PC-3 (cell line): ENCODE data around the gene KLK1. TPM values are rescaled to one million over a fixed set of nuclear protein-coding genes. Genes with fewer than 3 reads are reported as not detected.

ENCODE experiments used
- ATAC-seq: fragments of 200-7000 bp; cut with Tn5 transposase; 2 replicates; pipeline ENCODE4 v1.9.1; 2020; ENCODE audit warnings: mild to moderate bottlenecking, moderate library complexity
- BruUV-seq: library from RNA; stranded (reverse); fragments of 400-500 nt; replicated peaks from 2 replicates; lab custom pipeline; 2021; lab: Mats Ljungman, UMichigan
- CTCF ChIA-PET: fragments of 300-600 bp; sonication (Branson Sonifier 250); formaldehyde crosslinking; loops from one replicate; lab custom pipeline; 2022; ENCODE audit warnings: antibody characterized with exemption; lab: Charles Lee
- POLR2A ChIA-PET: fragments of 300-600 bp; sonication (Branson Sonifier 250); formaldehyde crosslinking; loops from one replicate; lab custom pipeline; 2022; ENCODE audit warnings: antibody characterized with exemption; ENCODE audit not compliant: unreplicated experiment; lab: Charles Lee
- DNase-seq: peaks from one replicate; pipeline ENCODE4 v3.0.0-alpha.2; 2015
- H2AFZ ChIP-seq: fragments of 300-600 bp; sonication (generic); 2 replicates; pipeline ENCODE4 v1.6.0; 2016; ENCODE audit warnings: antibody characterized with exemption, low read length
- H3F3A ChIP-seq: fragments of 300-600 bp; sonication (generic); one replicate; pipeline ENCODE4 v1.6.0; 2017; ENCODE audit warnings: antibody characterized with exemption, low read length, control low read depth, mild to moderate bottlenecking; ENCODE audit not compliant: unreplicated experiment
- H3K27ac ChIP-seq: fragments of 300-600 bp; sonication (generic); 2 replicates; pipeline ENCODE4 v1.5.1; 2016; ENCODE audit warnings: mild to moderate bottlenecking, low read length
- H3K27me3 ChIP-seq: fragments of 300-600 bp; sonication (generic); 2 replicates; pipeline ENCODE4 v1.6.1; 2016; ENCODE audit warnings: low read length, mixed read lengths
- H3K36me3 ChIP-seq: fragments of 300-600 bp; sonication (generic); 2 replicates; pipeline ENCODE4 v1.6.1; 2016; ENCODE audit warnings: low read depth, mixed run types, low read length, mixed read lengths
- H3K4me1 ChIP-seq: fragments of 300-600 bp; sonication (generic); 2 replicates; pipeline ENCODE4 v1.5.1; 2016; ENCODE audit warnings: low read length; ENCODE audit not compliant: insufficient read depth
- H3K4me2 ChIP-seq: fragments of 300-600 bp; sonication (generic); 2 replicates; pipeline ENCODE4 v1.6.0; 2016; ENCODE audit warnings: low read length
- H3K4me3 ChIP-seq: fragments of 300-600 bp; sonication (generic); 2 replicates; pipeline ENCODE4 v1.5.1; 2016; ENCODE audit warnings: mild to moderate bottlenecking, low read length, mixed read lengths
- H3K79me2 ChIP-seq: fragments of 300-600 bp; sonication (generic); 2 replicates; pipeline ENCODE4 v1.6.1; 2017; ENCODE audit warnings: low read length, mixed read lengths
- H3K9ac ChIP-seq: fragments of 300-600 bp; sonication (generic); 2 replicates; pipeline ENCODE4 v1.6.0; 2016; ENCODE audit warnings: mild to moderate bottlenecking, low read length
- H3K9me2 ChIP-seq: fragments of 300-600 bp; sonication (generic); replicated peaks from 2 replicates; pipeline ENCODE4 v1.6.1; 2016; ENCODE audit warnings: mixed run types, low read length, mixed read lengths
- H3K9me3 ChIP-seq: fragments of 300-600 bp; sonication (generic); 2 replicates; pipeline ENCODE4 v1.6.1; 2016; ENCODE audit warnings: low read length, mixed read lengths
- H4K20me1 ChIP-seq: fragments of 300-600 bp; sonication (generic); 2 replicates; pipeline ENCODE4 v1.6.1; 2016; ENCODE audit warnings: low read length, mixed read lengths
- EZH2 ChIP-seq: fragments of 300-600 bp; sonication (generic); IDR thresholded peaks from one replicate; pipeline ENCODE4 v1.6.1; 2017; ENCODE audit warnings: antibody characterized with exemption, mild to moderate bottlenecking, low read length; ENCODE audit not compliant: unreplicated experiment
- EZH2phosphoT487 ChIP-seq: fragments of 300-600 bp; sonication (generic); IDR thresholded peaks from 2 replicates; pipeline ENCODE4 v1.6.1; 2018; ENCODE audit warnings: mild to moderate bottlenecking, antibody characterized with exemption, low read length, borderline replicate concordance
- intact Hi-C: fragments of 100-400 bp; cut with micrococcal nuclease; formaldehyde crosslinking; loops from 2 replicates; pipeline ENCODE4 v1.9.0; 2023
- total RNA-seq: library from RNA; depleted of rRNA; stranded (reverse); fragments of >200 nt; gene quantifications from 2 replicates; pipeline ENCODE4 v1.2.3, GENCODE V29; 2014
- TF ChIP-seq, protein P1 (sequence below): fragments of 300-600 bp; sonication (generic); conservative IDR thresholded peaks from 2 replicates; pipeline ENCODE4 v1.5.1; 2017; ENCODE audit warnings: antibody characterized with exemption, low read depth, mild to moderate bottlenecking, low read length

KLK1 gene
- total RNA-seq, 1 experiment from 2014 or later = not detected

DNA sequence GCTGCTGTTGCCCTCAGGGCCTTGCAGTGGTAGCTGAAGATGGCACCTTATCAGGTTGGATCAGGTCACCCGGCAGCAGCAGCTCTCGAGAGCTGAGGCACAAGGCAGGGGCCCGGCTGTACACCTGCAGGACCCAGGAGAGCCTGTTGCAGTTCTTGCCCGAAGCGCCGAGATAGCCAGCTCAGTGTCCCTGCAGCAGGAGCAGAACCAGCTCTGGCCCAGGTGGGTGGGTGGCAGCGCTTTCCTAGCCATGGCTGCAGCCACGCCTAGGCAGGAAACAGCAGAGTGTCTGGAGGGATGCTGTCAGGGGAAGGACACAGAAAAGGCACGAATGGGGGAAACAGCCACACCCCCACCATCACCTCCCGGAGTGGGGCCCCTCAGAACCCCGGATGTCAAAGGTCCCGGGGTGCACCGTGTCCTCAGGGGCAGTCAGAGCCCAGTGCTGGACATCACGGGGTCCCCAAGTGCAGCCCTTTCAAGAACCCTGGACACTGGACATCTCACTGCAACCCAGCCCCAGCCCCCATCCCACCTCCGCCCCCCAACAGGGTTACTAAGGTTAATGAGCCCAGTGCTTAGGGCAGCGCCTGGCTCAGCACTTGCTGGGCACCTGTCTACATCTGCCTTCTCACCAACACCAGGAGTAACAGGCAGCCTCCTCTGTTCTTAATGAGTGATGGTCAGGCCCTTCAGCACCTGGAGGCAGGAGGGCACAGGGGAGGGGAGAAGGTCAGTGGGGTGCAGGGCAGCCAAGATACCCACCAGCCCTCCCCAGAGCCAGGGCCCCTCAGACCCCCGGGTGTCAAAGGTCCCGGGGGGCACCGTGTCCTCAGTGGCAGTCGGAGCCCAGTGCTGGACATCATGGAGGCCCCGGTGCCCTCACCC, 24.7 kb downstream of the KLK1 start:
- POLR2A ChIA-PET = no interaction called here
- peaks cover 13% of the 10 kb centered on the region for H3K4me1 ChIP-seq
- H3K36me3 ChIP-seq = peaks cover 67% of the 10 kb centered on the region
- peaks cover 7% of the 10 kb centered on the region for H3F3A ChIP-seq
- no peaks in the 10 kb centered on the region for H3K27me3 ChIP-seq
- no peaks in the 10 kb centered on the region for H3K9me2 ChIP-seq
- intact Hi-C loops = no loop called here
- TF ChIP-seq, protein P1, sequence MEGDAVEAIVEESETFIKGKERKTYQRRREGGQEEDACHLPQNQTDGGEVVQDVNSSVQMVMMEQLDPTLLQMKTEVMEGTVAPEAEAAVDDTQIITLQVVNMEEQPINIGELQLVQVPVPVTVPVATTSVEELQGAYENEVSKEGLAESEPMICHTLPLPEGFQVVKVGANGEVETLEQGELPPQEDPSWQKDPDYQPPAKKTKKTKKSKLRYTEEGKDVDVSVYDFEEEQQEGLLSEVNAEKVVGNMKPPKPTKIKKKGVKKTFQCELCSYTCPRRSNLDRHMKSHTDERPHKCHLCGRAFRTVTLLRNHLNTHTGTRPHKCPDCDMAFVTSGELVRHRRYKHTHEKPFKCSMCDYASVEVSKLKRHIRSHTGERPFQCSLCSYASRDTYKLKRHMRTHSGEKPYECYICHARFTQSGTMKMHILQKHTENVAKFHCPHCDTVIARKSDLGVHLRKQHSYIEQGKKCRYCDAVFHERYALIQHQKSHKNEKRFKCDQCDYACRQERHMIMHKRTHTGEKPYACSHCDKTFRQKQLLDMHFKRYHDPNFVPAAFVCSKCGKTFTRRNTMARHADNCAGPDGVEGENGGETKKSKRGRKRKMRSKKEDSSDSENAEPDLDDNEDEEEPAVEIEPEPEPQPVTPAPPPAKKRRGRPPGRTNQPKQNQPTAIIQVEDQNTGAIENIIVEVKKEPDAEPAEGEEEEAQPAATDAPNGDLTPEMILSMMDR = no peak
- no peak for TF ChIP-seq EZH2phosphoT487
- no peak for TF ChIP-seq EZH2
- ATAC-seq (no peak), DNase-seq (no peak)
- no peaks in the 10 kb centered on the region for H3K9me3 ChIP-seq
- H3K4me2 ChIP-seq = no peak overlapping the region
- CTCF ChIA-PET = no interaction called here
- no peak overlapping the region for H3K9ac ChIP-seq
- no peak overlapping the region for H3K4me3 ChIP-seq
- H2AFZ ChIP-seq = no peak overlapping the region
- H4K20me1 ChIP-seq = peaks cover 81% of the 10 kb centered on the region
- BruUV-seq = no TSS peak
- peaks cover 55% of the 10 kb centered on the region for H3K79me2 ChIP-seq
- no peak overlapping the region for H3K27ac ChIP-seq

- no peak for TF ChIP-seq EZH2
- no peak for TF ChIP-seq EZH2phosphoT487
- TF ChIP-seq, protein P1 = no peak
- no peak overlapping the region for H3K9ac ChIP-seq
- peaks cover 7% of the 10 kb centered on the region for H3F3A ChIP-seq
- H4K20me1 ChIP-seq = peaks cover 72% of the 10 kb centered on the region
- POLR2A ChIA-PET = no interaction called here
- ATAC-seq = no peak
- H3K4me3 ChIP-seq = no peak overlapping the region
- no TSS peak for BruUV-seq
- H3K9me3 ChIP-seq = no peaks in the 10 kb centered on the region
- no peak overlapping the region for H3K4me2 ChIP-seq
- no peak for DNase-seq
- intact Hi-C loops = no loop called here
- peaks cover 58% of the 10 kb centered on the region for H3K36me3 ChIP-seq
- H3K79me2 ChIP-seq = peaks cover 46% of the 10 kb centered on the region
- CTCF ChIA-PET = interaction anchor here (0.6 kb wide), 1 partner anchor 260 kb away, joined by 7 read pairs; no protein-coding TSS in a partner anchor
- no peaks in the 10 kb centered on the region for H3K9me2 ChIP-seq
- H3K27ac ChIP-seq = no peak overlapping the region
- H3K4me1 ChIP-seq = peaks cover 12% of the 10 kb centered on the region
- no peak overlapping the region for H2AFZ ChIP-seq
- no peaks in the 10 kb centered on the region for H3K27me3 ChIP-seq
Observed at GRCh38 chr19:50797781-50798658, 25.6 kb downstream of the KLK1 start.
